VCaP (cell line): ENCODE results near the gene MXD1.

Experiments
- H3K27ac ChIP-seq: fragments of 450-650 bp; 2 replicates; pipeline ENCODE4 v1.5.1; 2017
- TF ChIP-seq, protein P1 (sequence below): fragments of 450-650 bp; conservative IDR thresholded peaks from 2 replicates; pipeline ENCODE4 v1.5.1; 2017; ENCODE audit warnings: mild to moderate bottlenecking, moderate library complexity

Gene MXD1, protein sequence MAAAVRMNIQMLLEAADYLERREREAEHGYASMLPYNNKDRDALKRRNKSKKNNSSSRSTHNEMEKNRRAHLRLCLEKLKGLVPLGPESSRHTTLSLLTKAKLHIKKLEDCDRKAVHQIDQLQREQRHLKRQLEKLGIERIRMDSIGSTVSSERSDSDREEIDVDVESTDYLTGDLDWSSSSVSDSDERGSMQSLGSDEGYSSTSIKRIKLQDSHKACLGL

DNA sequence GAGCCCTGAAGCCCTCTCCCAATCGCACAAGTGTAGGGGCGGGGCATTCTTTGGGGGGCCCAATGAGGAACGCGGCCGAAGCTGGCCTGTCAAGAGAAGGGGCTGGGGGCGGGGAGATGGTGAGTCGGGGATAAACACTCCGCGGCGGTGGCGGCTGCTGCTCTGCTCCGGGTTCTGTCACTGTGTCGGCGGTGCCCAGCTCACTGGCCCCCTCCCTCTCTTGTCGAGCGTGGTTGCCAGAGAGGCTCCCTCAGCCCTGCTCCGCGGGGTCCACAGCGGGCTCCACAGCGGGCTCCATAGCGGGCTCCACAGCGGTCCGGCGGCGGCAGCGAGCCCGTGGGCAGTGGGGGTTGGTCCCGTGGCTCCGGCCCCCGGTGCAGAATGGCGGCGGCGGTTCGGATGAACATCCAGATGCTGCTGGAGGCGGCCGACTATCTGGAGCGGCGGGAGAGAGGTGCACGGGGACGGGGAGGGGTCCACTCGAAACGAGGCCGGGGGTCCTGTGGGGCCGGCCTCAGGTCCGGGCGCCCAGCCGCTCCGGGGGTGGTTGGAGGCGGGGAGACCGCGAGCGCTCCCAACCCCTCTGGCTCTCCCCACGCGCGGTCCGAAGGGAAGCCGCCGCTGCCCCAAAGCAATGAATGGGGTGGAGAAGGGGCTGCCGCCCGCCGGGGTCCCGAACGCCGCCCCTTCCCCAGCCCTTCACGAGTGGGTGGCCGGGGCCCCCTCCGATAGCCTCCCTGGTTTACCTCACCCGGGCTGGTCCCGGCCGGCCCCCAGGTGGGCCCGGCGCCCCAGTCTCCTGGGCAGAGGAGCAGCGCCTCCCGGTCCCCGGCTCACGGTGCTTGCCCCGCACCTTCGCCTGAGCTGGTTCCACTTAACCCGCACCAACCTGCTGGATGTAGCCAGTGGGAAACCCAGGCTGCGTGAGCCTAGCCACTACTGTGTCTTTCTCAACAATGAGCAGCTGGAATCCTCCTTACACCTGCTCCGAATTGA, at the start of gene MXD1:
Gene MXD1, plus strand, starts transcription at position 160 of the 996 bp plus-strand sequence. Its CDS starts 222 bp downstream, at position 382.
- TF ChIP-seq, protein P1, sequence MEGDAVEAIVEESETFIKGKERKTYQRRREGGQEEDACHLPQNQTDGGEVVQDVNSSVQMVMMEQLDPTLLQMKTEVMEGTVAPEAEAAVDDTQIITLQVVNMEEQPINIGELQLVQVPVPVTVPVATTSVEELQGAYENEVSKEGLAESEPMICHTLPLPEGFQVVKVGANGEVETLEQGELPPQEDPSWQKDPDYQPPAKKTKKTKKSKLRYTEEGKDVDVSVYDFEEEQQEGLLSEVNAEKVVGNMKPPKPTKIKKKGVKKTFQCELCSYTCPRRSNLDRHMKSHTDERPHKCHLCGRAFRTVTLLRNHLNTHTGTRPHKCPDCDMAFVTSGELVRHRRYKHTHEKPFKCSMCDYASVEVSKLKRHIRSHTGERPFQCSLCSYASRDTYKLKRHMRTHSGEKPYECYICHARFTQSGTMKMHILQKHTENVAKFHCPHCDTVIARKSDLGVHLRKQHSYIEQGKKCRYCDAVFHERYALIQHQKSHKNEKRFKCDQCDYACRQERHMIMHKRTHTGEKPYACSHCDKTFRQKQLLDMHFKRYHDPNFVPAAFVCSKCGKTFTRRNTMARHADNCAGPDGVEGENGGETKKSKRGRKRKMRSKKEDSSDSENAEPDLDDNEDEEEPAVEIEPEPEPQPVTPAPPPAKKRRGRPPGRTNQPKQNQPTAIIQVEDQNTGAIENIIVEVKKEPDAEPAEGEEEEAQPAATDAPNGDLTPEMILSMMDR, result no peak
- H3K27ac ChIP-seq, result peak within 1 kb of the TSS; percentile 91

DNA sequence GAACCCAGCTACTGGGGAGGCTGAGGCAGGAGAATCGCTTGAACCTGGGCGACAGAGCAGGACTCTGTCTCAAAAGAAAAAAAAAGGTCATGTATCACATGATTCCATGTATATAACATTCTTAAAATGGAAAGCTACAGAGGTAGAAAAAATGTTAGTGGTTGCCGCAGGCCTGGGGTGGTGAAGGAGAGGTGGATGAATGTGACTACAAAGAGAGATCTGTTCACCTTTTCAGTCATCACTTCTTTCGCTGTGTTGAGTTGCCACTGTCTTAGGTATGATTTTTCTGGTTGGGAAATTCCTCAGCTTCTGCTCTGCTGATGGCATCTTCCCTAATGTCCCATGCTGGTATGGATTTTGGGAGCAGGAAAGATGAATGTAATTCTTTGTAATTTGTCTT, 26.5 kb upstream of the MXD1 start:
- no peak overlapping the region for H3K27ac ChIP-seq
- TF ChIP-seq, protein P1, result no peak

DNA sequence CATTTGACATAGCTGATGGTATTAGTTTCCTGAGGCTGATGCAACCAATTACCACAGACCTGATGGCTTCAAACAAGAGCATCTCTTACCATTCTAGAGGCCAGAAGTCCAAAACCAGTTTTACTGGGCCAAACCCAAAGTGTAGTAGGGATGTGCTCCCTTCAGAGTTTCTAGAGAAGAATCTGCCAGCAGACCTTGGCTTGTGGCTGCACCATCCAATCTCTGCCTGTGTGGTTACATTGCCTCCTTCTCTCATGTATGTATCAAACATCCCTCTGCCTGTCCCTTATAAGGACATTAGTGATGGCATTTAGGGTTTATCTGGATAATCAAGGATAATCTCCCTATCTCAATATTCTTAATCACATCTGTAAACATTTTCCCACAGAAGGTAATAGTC, 25.6 kb upstream of the MXD1 start:
- no peak overlapping the region for H3K27ac ChIP-seq
- TF ChIP-seq, protein P1, result no peak

DNA sequence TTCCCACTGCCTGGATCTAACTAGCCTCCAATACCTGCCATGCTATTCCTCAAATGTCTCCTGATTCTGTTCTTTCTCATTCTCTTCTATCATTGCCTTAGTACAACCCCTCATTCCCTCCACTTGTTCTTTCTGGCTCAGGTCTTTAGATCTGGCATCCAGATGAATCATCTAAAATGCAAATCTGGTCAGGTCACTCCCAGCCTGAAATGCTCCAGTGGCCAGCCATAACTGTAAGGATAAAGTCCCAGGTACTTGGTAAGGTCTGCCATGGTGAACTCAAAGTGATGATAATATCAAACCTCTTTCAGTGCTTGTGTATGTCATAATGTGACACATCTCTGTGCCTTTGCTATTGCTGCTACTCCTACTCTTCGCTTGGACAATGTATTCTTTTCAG, 24.0 kb upstream of the MXD1 start:
- no peak overlapping the region for H3K27ac ChIP-seq
- TF ChIP-seq, protein P1, result no peak

DNA sequence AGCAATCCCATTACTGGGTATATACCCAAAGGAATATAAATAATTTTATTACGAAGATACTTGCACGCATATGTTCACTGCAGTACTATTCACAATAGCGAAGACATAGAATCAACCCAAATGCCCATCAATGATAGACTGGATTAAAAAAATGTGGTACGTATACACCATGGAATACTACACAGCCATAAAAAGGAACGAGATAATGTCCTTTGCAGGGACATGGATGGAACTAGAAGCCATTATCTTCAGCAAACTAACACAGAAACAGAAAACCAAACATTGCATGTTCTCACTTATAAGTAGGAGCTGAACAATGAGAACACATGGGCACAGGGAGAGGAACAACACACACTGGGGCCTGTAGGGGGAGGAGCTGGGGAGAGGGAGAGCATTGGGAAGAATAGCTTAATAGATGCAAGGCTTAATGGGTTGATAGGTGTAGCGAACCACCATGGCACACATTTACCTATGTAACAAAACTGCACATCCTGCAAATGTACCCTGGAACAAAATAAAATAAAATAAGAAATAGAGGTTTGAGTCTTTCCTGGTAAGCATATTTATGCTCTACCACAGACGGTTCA, 22.0 kb upstream of the MXD1 start:
- H3K27ac ChIP-seq, result peak overlapping the region; percentile 73

DNA sequence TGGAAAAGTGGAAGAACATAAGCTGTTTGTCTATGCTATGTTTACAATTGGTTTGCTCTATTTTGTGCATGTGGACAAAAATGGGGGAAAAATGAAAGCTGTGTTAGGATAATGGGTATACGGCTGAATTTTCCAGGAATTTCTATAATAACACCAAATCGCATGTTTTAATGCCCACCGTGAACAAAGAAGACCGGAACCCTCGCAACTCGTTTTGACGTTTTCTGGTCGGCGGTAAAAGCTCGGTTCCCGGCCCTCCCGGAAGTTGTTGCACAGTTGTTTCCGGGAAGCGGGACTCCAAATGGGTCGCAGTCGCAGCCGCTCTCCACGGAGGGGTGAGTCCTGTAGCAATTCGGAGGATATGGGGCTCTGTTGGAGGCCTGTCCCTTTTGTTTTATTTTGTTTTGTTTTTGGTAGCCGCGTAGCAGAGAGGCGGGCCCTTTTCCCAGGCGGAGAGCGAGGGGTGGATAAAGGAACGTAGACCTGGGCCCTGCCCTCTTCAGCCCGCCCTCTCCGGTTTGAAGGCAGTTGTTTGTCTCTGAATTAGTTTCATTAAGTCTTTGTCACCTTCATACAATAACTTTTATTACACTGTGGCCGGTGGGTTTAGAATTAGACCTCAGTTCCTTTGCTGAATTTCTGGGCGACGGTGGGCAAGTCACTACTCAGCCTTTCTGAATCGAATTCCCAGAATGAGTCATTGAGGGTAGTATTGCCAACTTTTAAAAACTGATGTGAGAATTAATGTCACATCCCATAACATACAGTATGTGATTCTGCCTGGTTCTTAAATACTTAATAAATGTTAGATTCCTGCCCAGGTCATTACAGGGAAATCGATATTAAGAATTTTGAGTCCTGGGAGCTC, 21.0 kb upstream of the MXD1 start, which contains the start of gene SNRNP27:
Gene SNRNP27, plus strand, starts transcription at position 273 of the 868 bp plus-strand sequence. Its CDS starts 29 bp downstream, at position 302.
- TF ChIP-seq, protein P1, result no peak
- peak within 1 kb of the TSS; percentile 73 for H3K27ac ChIP-seq

DNA sequence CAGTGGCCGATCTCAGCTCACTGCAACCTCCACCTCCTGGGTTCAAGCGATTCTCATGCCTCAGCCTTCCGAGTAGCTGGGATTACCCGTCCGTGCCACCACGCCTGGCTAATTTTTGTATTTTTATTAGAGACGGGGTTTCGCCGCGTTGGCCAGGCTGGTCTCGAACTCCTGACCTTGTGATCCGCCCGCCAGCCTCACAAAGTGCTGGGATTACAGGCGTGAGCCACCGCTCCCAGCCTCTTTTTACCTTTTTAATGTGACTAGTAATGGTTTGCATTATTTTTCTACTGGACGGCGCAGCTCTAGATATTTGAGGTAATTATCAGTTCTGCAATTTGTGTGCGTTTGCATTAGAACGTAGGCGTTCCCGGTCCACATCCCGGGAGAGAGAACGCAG, 20.2 kb upstream of the MXD1 start:
- H3K27ac ChIP-seq, result peak overlapping the region; percentile 73
